Adrenal gland (tissue), 5 donors: ENCODE data around the gene BBS7.

ENCODE experiments used
- POLR2A ChIP-seq, 2 donors: fragments of 450-650 bp; IDR thresholded peaks; one replicate each; pipeline ENCODE4 v1.6.1; 2017; ENCODE audit warnings: antibody characterized with exemption in 2 of 2, mild to moderate bottlenecking in 2 of 2, moderate library complexity in 1 of 2
- TF ChIP-seq, protein P1 (sequence below), 6 experiments: fragments of 450-650 bp in 4 of 6; fragments of 200-600 bp in 2 of 6; sonication (generic) in 1 of 6; IDR thresholded peaks; 1 replicate in 5 of 6; 2 replicates in 1 of 6; pipeline versions ENCODE4 v1.5.1 to v1.8.0; 2016 to 2021; ENCODE audit warnings: antibody characterized with exemption in 6 of 6, mild to moderate bottlenecking in 2 of 6, moderate library complexity in 1 of 6
- donor health status: DM: no; HTN: no; CAD: no.

DNA sequence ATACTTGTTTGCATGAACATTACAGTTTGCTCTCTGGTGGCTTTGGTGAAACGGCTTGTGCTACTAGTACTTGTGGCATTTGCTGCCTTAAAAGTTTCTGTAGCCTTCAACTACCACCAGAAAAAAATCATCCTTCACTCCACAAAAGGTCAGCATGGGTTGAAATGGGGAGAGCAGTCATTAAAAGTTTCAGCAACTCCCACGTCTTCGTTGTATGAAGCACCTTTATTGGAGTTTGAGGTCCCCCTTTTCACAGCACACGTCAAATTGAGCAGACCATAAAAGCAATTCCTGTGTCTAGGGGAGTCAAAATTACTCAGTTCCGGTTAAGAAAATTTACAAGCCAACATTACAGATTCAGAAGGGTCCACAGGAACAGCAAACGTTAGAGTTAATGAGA lies 23.6 kb downstream of the BBS7 start:
- TF ChIP-seq, protein P1, sequence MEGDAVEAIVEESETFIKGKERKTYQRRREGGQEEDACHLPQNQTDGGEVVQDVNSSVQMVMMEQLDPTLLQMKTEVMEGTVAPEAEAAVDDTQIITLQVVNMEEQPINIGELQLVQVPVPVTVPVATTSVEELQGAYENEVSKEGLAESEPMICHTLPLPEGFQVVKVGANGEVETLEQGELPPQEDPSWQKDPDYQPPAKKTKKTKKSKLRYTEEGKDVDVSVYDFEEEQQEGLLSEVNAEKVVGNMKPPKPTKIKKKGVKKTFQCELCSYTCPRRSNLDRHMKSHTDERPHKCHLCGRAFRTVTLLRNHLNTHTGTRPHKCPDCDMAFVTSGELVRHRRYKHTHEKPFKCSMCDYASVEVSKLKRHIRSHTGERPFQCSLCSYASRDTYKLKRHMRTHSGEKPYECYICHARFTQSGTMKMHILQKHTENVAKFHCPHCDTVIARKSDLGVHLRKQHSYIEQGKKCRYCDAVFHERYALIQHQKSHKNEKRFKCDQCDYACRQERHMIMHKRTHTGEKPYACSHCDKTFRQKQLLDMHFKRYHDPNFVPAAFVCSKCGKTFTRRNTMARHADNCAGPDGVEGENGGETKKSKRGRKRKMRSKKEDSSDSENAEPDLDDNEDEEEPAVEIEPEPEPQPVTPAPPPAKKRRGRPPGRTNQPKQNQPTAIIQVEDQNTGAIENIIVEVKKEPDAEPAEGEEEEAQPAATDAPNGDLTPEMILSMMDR (IDR thresholded peaks at IDR 0.05), result no peak
- TF ChIP-seq POLR2A (IDR thresholded peaks at IDR 0.05), result no peak
